Cardiac fibroblast (primary cell): ENCODE measurements around the gene TPSG1.

ENCODE experiments used
- DNase-seq, 2 donors: peaks; one replicate each; pipeline versions ENCODE4 v3.0.0 to v3.0.0-alpha.2; 2010; ENCODE audit warnings: low read depth in 2 of 2
- H3K4me3 ChIP-seq, 2 donors: replicated peaks in 1 of 2; 1 replicate in 1 of 2; 2 replicates in 1 of 2; pipeline ENCODE4 v1.5.1; 2011; ENCODE audit warnings: low read depth in 2 of 2, low read length in 2 of 2, mild to moderate bottlenecking in 2 of 2, moderate library complexity in 1 of 2
- CTCF ChIP-seq: IDR thresholded peaks from one replicate; pipeline ENCODE4 v1.5.1; 2011; ENCODE audit warnings: low read depth, mild to moderate bottlenecking, low read length, inconsistent platforms

TPSG1 gene

GRCh38 chr16:1214719-1215118, 10.3 kb downstream of the TPSG1 start:
- DNase-seq, result no peak
- no peak overlapping the region for H3K4me3 ChIP-seq
- no peak for TF ChIP-seq CTCF

GRCh38 chr16:1213796-1214372, 11.2 kb downstream of the TPSG1 start:
- no peak for TF ChIP-seq CTCF
- DNase-seq, result no peak
- H3K4me3 ChIP-seq, result no peak overlapping the region

GRCh38 chr16:1213231-1213630, 11.8 kb downstream of the TPSG1 start:
- no peak for DNase-seq
- TF ChIP-seq CTCF, result no peak
- H3K4me3 ChIP-seq, result no peak overlapping the region

GRCh38 chr16:1212616-1213194, 12.4 kb downstream of the TPSG1 start:
- no peak overlapping the region for H3K4me3 ChIP-seq
- no peak for TF ChIP-seq CTCF
- no peak for DNase-seq

GRCh38 chr16:1211451-1212268, 13.4 kb downstream of the TPSG1 start:
- no peak for TF ChIP-seq CTCF
- no peak overlapping the region for H3K4me3 ChIP-seq
- no peak for DNase-seq

- DNase-seq, result no peak
- no peak for TF ChIP-seq CTCF
- H3K4me3 ChIP-seq, result no peak overlapping the region
These were observed 14.6 kb downstream of the TPSG1 start for GRCh38 chr16:1210461-1210860.
